Measurements from ENCODE around the gene TTI1. TPM values are rescaled to one million over a fixed set of nuclear protein-coding genes. Genes with fewer than 3 reads are reported as not detected.

TTI1 gene
- total and polyA plus RNA-seq, 2 of the 13 experiments (the other 11 are each of a cell fraction or from before 2014, with no cell fraction given) = 22.9 to 39.8 TPM

DNA sequence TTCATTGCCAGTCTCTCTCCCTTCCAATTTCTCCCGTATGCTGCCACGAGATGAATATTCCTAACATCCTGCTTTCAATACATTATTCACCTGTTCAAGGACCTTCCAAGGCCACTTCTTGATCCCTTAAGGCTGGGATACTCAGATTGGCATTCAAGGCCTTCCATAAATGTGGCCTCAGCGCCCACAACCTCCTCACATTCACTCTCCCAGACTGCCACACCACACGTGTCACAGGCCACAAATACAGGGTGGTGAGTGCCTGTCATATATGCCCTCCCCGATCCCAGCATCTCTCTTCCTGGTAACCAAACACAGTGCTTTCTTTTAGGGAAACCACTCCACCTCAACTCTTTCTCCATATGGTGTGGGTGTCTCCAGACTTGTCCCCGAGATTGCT is 55.5 kb downstream of the TTI1 start:
- BruUV-seq (replicated peaks) = no TSS peak

More for the DNA sequence above, 55.5 kb downstream of the TTI1 start:
- Histone ChIP-seq H3K27me3 (ENCODE audit: control insufficient read depth in 1 of 2, insufficient read depth in 2 of 2, low read length in 2 of 2) (no peaks in the 10 kb centered on the region), H3K9me3 (ENCODE audit: low read length) (no peaks in the 10 kb centered on the region), H3K9ac (ENCODE audit: insufficient read depth, low read depth, low read length) (no peak overlapping the region), H3K27ac (ENCODE audit: extremely low read length, insufficient read depth, low read length) (no peak overlapping the region), H2AFZ (ENCODE audit: low read length) (no peak overlapping the region), H3K79me2 (ENCODE audit: insufficient read depth, low read length) (no peaks in the 10 kb centered on the region), H3K36me3 (replicated peaks in 1 of 2; ENCODE audit: control insufficient read depth in 1 of 2, insufficient read depth in 2 of 2, low read length in 2 of 2) (peaks cover 4 to 14% of the 10 kb centered on the region in 2 experiments), H3K4me3 (replicated peaks in 1 of 3; ENCODE audit: insufficient read depth in 1 of 3, low read depth in 2 of 3, low read length in 3 of 3) (no peak overlapping the region), H3K4me2 (ENCODE audit: low read depth, low read length) (no peak overlapping the region), H4K20me1 (ENCODE audit: insufficient read depth, low read length) (no peaks in the 10 kb centered on the region), H3K4me1 (ENCODE audit: insufficient read depth, low read length) (no peaks in the 10 kb centered on the region; the same call in 1 of the 2 replicates)
- WGBS (ENCODE audit: low lambda C conversion rate) = 87% methylated on average over 6 of the region's 6 CpGs
- ATAC-seq = no peak
- intact Hi-C loops (cut with micrococcal nuclease; ENCODE audit: unreplicated experiment) (no loop called here), in situ Hi-C loops (cut with HindIII; ENCODE audit: extremely low pct_ligation_motif_present, low pct_unique_long_range_greater_than_20kb) (no loop called here)
- ChIA-PET POLR2A (no interaction called here), CTCF (ENCODE audit: low intra/inter-chr PET ratio, low total read pairs) (no interaction called here)
- no peak for TF ChIP-seq SYNCRIP (IDR thresholded peaks at IDR 0.05; ENCODE audit: insufficient read depth, low read depth, low read length)
- TF ChIP-seq TCF7L2 (IDR thresholded peaks at IDR 0.05; ENCODE audit: low read depth, low read length) = no peak
- TF ChIP-seq ZNF260 (CRISPR knock-in tag; IDR thresholded peaks at IDR 0.05; ENCODE audit: borderline replicate concordance, low read depth) = no peak
- TF ChIP-seq NR2F6 (IDR thresholded peaks at IDR 0.05) = no peak
- TF ChIP-seq NR2F6 (CRISPR knock-in tag; IDR thresholded peaks at IDR 0.05) = no peak
- no peak for TF ChIP-seq ZBTB20 (CRISPR knock-in tag; IDR thresholded peaks at IDR 0.05; ENCODE audit: borderline replicate concordance, low read depth)
- no peak for TF ChIP-seq ARNT (IDR thresholded peaks at IDR 0.05)
- TF ChIP-seq ZNF773 (CRISPR knock-in tag; IDR thresholded peaks at IDR 0.05; ENCODE audit: borderline replicate concordance) = no peak
- TF ChIP-seq, protein P1, sequence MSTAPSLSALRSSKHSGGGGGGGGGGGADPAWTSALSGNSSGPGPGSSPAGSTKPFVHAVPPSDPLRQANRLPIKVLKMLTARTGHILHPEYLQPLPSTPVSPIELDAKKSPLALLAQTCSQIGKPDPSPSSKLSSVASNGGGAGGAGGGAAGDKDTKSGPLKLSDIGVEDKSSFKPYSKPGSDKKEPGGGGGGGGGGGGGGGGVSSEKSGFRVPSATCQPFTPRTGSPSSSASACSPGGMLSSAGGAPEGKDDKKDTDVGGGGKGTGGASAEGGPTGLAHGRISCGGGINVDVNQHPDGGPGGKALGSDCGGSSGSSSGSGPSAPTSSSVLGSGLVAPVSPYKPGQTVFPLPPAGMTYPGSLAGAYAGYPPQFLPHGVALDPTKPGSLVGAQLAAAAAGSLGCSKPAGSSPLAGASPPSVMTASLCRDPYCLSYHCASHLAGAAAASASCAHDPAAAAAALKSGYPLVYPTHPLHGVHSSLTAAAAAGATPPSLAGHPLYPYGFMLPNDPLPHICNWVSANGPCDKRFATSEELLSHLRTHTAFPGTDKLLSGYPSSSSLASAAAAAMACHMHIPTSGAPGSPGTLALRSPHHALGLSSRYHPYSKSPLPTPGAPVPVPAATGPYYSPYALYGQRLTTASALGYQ (CRISPR knock-in tag; IDR thresholded peaks at IDR 0.05) = no peak
- TF ChIP-seq DPF2 (CRISPR knock-in tag; IDR thresholded peaks at IDR 0.05; ENCODE audit: borderline replicate concordance, low read depth) = no peak
- no peak for TF ChIP-seq DNMT1 (CRISPR knock-in tag; IDR thresholded peaks at IDR 0.05)
- no peak for TF ChIP-seq STAT5B (CRISPR knock-in tag; IDR thresholded peaks at IDR 0.05)
- TF ChIP-seq, protein P2, sequence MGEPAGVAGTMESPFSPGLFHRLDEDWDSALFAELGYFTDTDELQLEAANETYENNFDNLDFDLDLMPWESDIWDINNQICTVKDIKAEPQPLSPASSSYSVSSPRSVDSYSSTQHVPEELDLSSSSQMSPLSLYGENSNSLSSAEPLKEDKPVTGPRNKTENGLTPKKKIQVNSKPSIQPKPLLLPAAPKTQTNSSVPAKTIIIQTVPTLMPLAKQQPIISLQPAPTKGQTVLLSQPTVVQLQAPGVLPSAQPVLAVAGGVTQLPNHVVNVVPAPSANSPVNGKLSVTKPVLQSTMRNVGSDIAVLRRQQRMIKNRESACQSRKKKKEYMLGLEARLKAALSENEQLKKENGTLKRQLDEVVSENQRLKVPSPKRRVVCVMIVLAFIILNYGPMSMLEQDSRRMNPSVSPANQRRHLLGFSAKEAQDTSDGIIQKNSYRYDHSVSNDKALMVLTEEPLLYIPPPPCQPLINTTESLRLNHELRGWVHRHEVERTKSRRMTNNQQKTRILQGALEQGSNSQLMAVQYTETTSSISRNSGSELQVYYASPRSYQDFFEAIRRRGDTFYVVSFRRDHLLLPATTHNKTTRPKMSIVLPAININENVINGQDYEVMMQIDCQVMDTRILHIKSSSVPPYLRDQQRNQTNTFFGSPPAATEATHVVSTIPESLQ (CRISPR knock-in tag; conservative IDR thresholded peaks at IDR 0.05) = no peak
- TF ChIP-seq, protein P3, sequence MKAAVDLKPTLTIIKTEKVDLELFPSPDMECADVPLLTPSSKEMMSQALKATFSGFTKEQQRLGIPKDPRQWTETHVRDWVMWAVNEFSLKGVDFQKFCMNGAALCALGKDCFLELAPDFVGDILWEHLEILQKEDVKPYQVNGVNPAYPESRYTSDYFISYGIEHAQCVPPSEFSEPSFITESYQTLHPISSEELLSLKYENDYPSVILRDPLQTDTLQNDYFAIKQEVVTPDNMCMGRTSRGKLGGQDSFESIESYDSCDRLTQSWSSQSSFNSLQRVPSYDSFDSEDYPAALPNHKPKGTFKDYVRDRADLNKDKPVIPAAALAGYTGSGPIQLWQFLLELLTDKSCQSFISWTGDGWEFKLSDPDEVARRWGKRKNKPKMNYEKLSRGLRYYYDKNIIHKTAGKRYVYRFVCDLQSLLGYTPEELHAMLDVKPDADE (CRISPR knock-in tag; IDR thresholded peaks at IDR 0.05) = no peak
- TF ChIP-seq PRPF4 (IDR thresholded peaks at IDR 0.05; ENCODE audit: low read depth, low read length, poor library complexity, severe bottlenecking) = no peak
- no peak for TF ChIP-seq ZNF782 (CRISPR knock-in tag; IDR thresholded peaks at IDR 0.05; ENCODE audit: borderline replicate concordance)
- FAIRE-seq = no peak
- DNase-seq (ENCODE audit: low spot score) = no peak

Measured in HepG2 (cell line).